Measurements from ENCODE around the gene AMDHD2. TPM values are rescaled to one million over a fixed set of nuclear protein-coding genes. Genes with fewer than 3 reads are reported as not detected.

The AMDHD2 gene
- total RNA-seq, 4 donors from 2014 or later = 7.9 to 36.5 (median 22.0) TPM

DNA sequence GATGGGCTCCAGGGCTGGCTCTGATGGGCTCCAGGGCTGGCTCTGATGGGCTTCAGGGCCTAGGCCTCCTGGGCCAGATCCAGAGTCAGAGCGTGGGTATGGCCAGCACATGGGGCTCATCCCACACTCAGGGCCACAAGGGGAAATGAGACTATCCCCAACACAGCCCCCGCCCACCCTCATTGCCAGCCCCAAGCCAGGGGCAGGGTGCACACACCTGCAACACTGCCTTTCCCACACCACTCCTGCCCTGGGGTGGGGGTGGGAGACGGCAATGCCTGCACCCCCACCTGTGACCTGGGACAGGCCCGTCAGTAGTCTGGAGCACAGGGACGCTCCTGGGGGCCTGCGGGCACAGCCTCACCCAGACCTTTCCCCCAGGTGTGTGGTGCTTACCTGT, 20.7 kb upstream of the AMDHD2 start:
- TF ChIP-seq, protein P1, sequence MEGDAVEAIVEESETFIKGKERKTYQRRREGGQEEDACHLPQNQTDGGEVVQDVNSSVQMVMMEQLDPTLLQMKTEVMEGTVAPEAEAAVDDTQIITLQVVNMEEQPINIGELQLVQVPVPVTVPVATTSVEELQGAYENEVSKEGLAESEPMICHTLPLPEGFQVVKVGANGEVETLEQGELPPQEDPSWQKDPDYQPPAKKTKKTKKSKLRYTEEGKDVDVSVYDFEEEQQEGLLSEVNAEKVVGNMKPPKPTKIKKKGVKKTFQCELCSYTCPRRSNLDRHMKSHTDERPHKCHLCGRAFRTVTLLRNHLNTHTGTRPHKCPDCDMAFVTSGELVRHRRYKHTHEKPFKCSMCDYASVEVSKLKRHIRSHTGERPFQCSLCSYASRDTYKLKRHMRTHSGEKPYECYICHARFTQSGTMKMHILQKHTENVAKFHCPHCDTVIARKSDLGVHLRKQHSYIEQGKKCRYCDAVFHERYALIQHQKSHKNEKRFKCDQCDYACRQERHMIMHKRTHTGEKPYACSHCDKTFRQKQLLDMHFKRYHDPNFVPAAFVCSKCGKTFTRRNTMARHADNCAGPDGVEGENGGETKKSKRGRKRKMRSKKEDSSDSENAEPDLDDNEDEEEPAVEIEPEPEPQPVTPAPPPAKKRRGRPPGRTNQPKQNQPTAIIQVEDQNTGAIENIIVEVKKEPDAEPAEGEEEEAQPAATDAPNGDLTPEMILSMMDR (IDR thresholded peaks at IDR 0.05) = no peak
- no peak for TF ChIP-seq POLR2A (IDR thresholded peaks at IDR 0.05)
- DNase-seq = no peak
- Histone ChIP-seq H3K27ac (no peak overlapping the region), H3K9me3 (no peaks in the 10 kb centered on the region), H3K4me1 (peaks cover 0 to 14% of the 10 kb centered on the region in 2 donors), H3K27me3 (no peaks in the 10 kb centered on the region), H3K4me3 (no peak overlapping the region), H3K36me3 (no peaks in the 10 kb centered on the region)
- intact Hi-C loops (cut with DNase I; ENCODE audit: low total_unique reads) = loop anchor here (10.0 kb wide), 1 partner anchor 165 kb away; no protein-coding TSS in a partner anchor

- H3K4me1 ChIP-seq = peaks cover 0 to 14% of the 10 kb centered on the region in 2 donors
- H3K4me3 ChIP-seq = no peak overlapping the region
- intact Hi-C loops (cut with DNase I; ENCODE audit: low total_unique reads) = loop anchor here (10.0 kb wide), 1 partner anchor 165 kb away; no protein-coding TSS in a partner anchor
- DNase-seq = no peak
- TF ChIP-seq, protein P1 (IDR thresholded peaks at IDR 0.05) = no peak
- TF ChIP-seq POLR2A (IDR thresholded peaks at IDR 0.05) = no peak
- H3K9me3 ChIP-seq = no peaks in the 10 kb centered on the region
- H3K36me3 ChIP-seq = no peaks in the 10 kb centered on the region
- H3K27me3 ChIP-seq = no peaks in the 10 kb centered on the region
- H3K27ac ChIP-seq = no peak overlapping the region
These were observed 20.2 kb upstream of the AMDHD2 start for GRCh38 chr16:2499890-2500429.

DNA sequence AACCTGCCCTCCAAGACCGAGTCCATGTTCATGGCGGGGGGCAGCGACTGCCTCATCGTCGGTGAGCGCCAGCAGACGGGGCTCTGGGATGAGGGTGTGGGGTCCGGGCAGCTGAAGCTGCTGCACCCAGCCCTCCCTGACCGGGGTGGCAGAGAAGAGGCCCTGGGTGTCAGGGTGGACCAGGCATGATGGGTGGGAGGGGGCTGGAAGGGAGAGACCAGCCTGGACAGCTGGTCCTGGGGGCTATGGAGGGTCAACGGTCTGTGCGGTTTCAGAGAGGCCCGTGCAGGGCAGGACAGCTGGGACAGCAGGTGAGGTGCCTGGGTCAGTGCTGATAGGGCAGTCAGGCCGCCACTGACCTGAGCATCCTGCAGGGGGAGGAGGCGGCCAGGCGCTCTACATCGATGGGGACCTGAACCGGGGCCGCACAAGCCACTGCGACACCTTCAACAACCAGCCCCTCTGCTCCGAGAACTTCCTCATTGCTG, 19.7 kb upstream of the AMDHD2 start:
- intact Hi-C loops (cut with DNase I; ENCODE audit: low total_unique reads) = no loop called here
- Histone ChIP-seq H3K27ac (no peak overlapping the region), H3K4me3 (no peak overlapping the region), H3K36me3 (no peaks in the 10 kb centered on the region), H3K9me3 (no peaks in the 10 kb centered on the region), H3K4me1 (peaks cover 0 to 14% of the 10 kb centered on the region in 2 donors), H3K27me3 (no peaks in the 10 kb centered on the region)
- no peak for TF ChIP-seq POLR2A (IDR thresholded peaks at IDR 0.05)
- TF ChIP-seq, protein P1 (IDR thresholded peaks at IDR 0.05) = no peak
- no peak for DNase-seq

DNA sequence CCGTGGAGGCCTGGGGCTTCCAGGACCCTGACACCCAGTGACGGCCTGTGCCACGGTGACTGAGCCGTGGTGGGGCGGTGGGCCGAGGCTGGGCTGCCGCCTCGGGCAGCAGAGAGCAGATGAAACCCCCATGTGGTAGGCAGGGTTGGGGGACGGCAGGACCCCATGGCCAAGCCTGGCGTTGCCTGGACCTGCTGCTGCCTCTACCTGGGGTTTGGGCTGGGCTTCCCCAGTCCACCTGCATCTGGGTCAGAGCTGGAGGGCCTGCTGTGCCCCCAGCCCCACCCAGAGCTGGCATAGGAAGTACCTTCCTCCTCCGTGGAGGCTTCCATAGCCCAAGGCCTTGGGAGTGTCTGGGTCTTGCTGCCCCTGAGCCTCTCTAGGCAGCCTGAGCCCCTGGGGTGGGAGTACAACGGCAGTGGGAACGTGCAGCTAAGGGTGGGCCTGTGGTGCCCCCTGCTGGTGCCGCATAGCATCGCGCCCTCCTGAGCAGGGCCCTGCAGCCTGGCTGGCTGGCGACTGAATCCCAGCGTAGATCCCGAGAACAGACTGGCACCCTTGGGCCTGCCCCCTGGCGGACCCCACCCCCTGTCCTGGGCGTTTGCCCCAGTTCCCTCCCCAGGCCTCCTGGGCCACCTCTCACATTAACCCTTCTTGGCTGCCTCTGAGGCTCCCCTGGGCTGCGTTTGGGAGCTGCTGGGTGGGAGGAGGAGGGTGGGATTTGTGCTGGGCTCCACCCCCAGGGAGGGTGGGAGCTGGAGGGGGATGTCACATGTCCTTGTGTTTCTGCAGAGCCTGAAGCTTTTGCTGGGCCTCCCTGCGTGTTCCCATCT, 19.0 kb upstream of the AMDHD2 start:
- Histone ChIP-seq H3K27ac (peak overlapping the region; percentile 62 to 65), H3K4me1 (peaks cover 0 to 14% of the 10 kb centered on the region in 2 donors), H3K9me3 (no peaks in the 10 kb centered on the region), H3K4me3 (peak overlapping the region in 1 of 2 donors; percentile 20), H3K27me3 (no peaks in the 10 kb centered on the region), H3K36me3 (no peaks in the 10 kb centered on the region)
- TF ChIP-seq POLR2A (IDR thresholded peaks at IDR 0.05) = peak in 1 of 2 donors; percentile 36
- TF ChIP-seq, protein P1 (IDR thresholded peaks at IDR 0.05) = peak; percentile 96 to 100 (median 98)
- peak; percentile 85 to 88 for DNase-seq
- intact Hi-C loops (cut with DNase I; ENCODE audit: low total_unique reads) = no loop called here
